Osteocyte (in vitro differentiated cells): ENCODE results near the gene PDE1A. TPM values are rescaled to one million over a fixed set of nuclear protein-coding genes. Genes with fewer than 3 reads are reported as not detected.

Experiments used
- DNase-seq: peaks from one replicate; pipeline ENCODE4 v3.0.0; 2021; ENCODE audit warnings: mixed read lengths; ENCODE audit not compliant: unreplicated experiment; ENCODE audit errors: extremely low spot score
- H3K27ac Mint-ChIP-seq: one replicate; pipeline ENCODE4 v1.8.0; 2021; ENCODE audit warnings: mild to moderate bottlenecking, mixed read lengths; ENCODE audit not compliant: unreplicated experiment
- H3K27me3 Mint-ChIP-seq: one replicate; pipeline ENCODE4 v1.8.0; 2021; ENCODE audit warnings: mixed read lengths; ENCODE audit not compliant: unreplicated experiment
- H3K36me3 Mint-ChIP-seq: one replicate; pipeline ENCODE4 v1.8.0; 2021; ENCODE audit warnings: mixed read lengths; ENCODE audit not compliant: unreplicated experiment
- H3K4me1 Mint-ChIP-seq: one replicate; pipeline ENCODE4 v1.8.0; 2021; ENCODE audit warnings: mixed read lengths; ENCODE audit not compliant: unreplicated experiment
- H3K4me3 Mint-ChIP-seq: one replicate; pipeline ENCODE4 v1.8.0; 2021; ENCODE audit warnings: mild to moderate bottlenecking, moderate library complexity, mixed read lengths; ENCODE audit not compliant: unreplicated experiment
- H3K9me3 Mint-ChIP-seq: one replicate; pipeline ENCODE4 v1.8.0; 2021; ENCODE audit warnings: mixed read lengths; ENCODE audit not compliant: unreplicated experiment
- CTCF ChIP-seq: fragments of 200-600 bp; sonication (generic); IDR thresholded peaks from 2 replicates; pipeline ENCODE4 v1.5.0; 2021; ENCODE audit warnings: antibody characterized with exemption, mild to moderate bottlenecking, moderate library complexity
- total RNA-seq: library from RNA; stranded (reverse); gene quantifications from 2 replicates; pipeline ENCODE4 v1.2.1, GENCODE V29; 2021

Gene PDE1A
- total RNA-seq, 1 donor from 2014 or later, result 1.8 TPM

DNA sequence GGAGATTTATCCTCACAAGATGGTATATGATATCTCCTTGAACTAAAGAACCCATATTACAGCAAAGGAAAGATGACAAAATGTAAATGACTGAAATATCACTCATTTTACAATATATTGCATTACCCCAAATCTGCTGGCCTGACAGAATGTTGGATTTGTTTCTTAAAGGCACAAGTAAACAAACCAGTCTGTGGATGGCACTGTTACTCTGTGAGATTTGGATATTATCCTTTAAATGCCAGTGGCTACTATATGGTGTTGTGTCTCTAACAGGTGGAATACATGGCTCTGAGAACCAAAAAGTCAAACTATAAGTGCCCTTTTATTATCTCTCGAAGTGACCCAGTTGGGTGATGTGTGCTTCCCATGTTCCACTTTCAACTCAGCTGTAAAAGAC, 125.7 kb downstream of the PDE1A start:
- Mint-ChIP-seq H3K4me3 (no peak overlapping the region), H3K27me3 (no peaks in the 10 kb centered on the region), H3K27ac (no peak overlapping the region), H3K4me1 (peaks cover 40% of the 10 kb centered on the region), H3K9me3 (peaks cover 3% of the 10 kb centered on the region), H3K36me3 (no peaks in the 10 kb centered on the region)
- DNase-seq, result no peak
- peak; percentile 38 for TF ChIP-seq CTCF

DNA sequence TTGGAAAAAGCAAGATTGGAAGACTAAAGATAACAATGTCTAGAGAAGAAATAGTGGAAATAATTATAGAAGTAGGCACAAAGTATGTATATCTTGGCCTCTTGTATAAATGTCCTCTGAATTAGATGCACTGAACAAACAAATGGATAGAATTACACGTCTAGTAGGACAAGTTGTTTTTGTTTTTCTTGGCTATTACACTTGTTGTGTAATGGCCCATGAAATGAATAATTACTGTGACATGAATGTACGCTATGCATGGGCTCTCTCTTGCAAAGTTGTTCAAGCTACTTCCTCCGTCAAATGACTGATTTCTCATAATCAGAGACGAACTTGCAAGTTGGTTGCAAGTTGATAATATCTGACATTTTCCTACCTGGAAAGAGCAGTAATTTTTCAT, 126.2 kb downstream of the PDE1A start:
- DNase-seq, result no peak
- H3K27me3 Mint-ChIP-seq, result no peaks in the 10 kb centered on the region
- no peaks in the 10 kb centered on the region for H3K36me3 Mint-ChIP-seq
- peaks cover 3% of the 10 kb centered on the region for H3K9me3 Mint-ChIP-seq
- no peak overlapping the region for H3K4me3 Mint-ChIP-seq
- no peak overlapping the region for H3K27ac Mint-ChIP-seq
- H3K4me1 Mint-ChIP-seq, result peaks cover 40% of the 10 kb centered on the region
- no peak for TF ChIP-seq CTCF

DNA sequence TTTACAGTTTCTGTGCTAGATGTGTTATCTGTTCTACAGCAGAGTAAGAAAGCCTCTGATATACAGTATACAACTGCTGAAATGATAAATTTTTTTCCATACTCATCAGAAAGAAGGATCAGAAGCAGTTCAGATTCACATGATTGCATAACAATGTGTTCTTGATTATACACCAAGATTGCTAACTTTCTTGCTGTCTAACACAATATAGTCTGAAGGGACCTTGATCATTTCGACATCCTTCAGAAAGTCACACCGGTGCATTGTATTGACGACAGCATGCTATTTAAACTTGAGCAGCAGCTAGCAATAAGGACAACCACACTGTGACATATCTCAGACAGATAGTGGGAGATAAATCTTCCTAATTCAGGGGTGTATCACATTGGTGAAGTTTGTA, 127.2 kb downstream of the PDE1A start:
- peaks cover 3% of the 10 kb centered on the region for H3K9me3 Mint-ChIP-seq
- peaks cover 40% of the 10 kb centered on the region for H3K4me1 Mint-ChIP-seq
- no peak for TF ChIP-seq CTCF
- no peaks in the 10 kb centered on the region for H3K36me3 Mint-ChIP-seq
- no peak overlapping the region for H3K4me3 Mint-ChIP-seq
- no peaks in the 10 kb centered on the region for H3K27me3 Mint-ChIP-seq
- DNase-seq, result no peak
- H3K27ac Mint-ChIP-seq, result no peak overlapping the region

GRCh38 chr2:182298456-182298855, 128.4 kb downstream of the PDE1A start:
- Mint-ChIP-seq H3K4me3 (no peak overlapping the region), H3K36me3 (no peaks in the 10 kb centered on the region), H3K9me3 (peaks cover 3% of the 10 kb centered on the region), H3K27me3 (no peaks in the 10 kb centered on the region), H3K27ac (no peak overlapping the region), H3K4me1 (peaks cover 40% of the 10 kb centered on the region)
- TF ChIP-seq CTCF, result no peak
- no peak for DNase-seq

DNA sequence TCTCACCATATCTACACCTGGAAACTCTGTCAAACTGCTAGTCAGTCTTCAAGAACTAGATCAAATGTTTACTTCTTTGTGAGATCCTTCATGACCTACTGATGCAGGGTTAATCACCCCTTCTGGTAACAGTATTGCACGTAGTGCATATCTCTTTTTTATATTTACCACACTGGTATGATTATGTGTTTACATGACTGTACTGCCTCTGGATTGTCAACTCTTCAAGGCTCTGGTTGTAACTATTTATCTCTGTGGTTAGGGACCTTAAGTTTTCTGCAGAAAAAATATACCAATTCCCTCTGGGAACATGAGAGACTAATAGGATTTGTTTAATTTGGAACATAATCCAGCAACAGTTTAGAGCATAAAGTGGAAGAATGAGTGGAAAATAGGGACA, 135.5 kb downstream of the PDE1A start:
- no peak overlapping the region for H3K4me3 Mint-ChIP-seq
- no peak for DNase-seq
- no peaks in the 10 kb centered on the region for H3K9me3 Mint-ChIP-seq

More for the DNA sequence above, 135.5 kb downstream of the PDE1A start:
- TF ChIP-seq CTCF, result no peak
- Mint-ChIP-seq H3K27ac (no peak overlapping the region), H3K4me1 (peaks cover 7% of the 10 kb centered on the region), H3K36me3 (no peaks in the 10 kb centered on the region), H3K27me3 (no peaks in the 10 kb centered on the region)
